ENCODE data around the gene CD80. TPM values are rescaled to one million over a fixed set of nuclear protein-coding genes. Genes with fewer than 3 reads are reported as not detected.
A peak's percentile ranks its signal among the peaks of the same experiment; 100 is the strongest.
"Not testable (repeated sequence)": the region's sequence is repeated elsewhere in the genome, so short reads cannot be mapped to it uniquely, and the experiment has no call there.

Gene CD80
- total and polyA plus RNA-seq, 7 donors, result 0.06 to 0.22 (median 0.07) TPM; not detected in 4

DNA sequence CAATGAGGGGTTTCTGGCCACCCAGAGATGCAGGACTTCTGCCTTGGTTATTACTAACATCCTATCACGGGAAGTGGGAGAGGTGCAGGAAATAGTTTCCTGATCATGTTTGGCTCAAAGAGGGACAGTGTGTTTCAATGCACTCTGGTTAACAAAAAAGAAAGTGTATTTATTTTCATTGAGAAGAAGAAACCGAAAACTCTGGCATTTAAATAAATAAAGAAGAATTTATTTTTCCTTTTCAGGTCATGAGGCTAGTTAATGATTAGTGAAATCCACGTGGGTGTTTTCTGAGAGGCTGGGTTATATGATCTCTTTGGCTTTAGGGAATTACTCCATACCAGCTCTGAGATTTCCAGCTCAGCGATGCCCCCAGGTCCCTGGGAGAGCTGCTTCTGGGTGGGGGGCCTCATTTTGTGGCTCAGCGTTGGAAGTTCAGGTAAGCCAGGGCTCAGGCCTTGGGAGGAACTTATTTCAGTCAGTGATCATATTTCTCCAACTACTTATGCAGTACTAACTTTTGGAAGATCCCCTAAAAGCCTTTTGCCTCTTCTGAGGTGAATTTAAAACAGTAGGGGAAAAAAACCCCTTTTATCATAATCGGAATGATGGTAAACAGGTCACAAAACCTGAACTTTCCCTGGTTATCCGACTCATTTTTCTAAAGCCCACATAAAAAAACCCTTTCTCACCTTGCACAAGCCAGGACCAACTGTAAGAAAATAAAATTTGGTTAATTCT is 38.3 kb upstream of the CD80 start, which contains the start of gene PLA1A:
Gene PLA1A (plus strand): TSS at position 338 of the 741 bp plus-strand sequence. CDS start 29 bp downstream, at position 367.
- WGBS, 3 donors, result 45 to 52% (median 49%) methylated on average over 7 of the region's 7 CpGs
- intact Hi-C loops (cut with DNase I), result loop anchor here (2.0 to 5.0 kb wide), 3 partner anchors 33 to 80 kb away; partner anchors contain the start of gene COX17 (in 1 of the 2)
- H3K27ac ChIP-seq, result peak within 1 kb of the TSS; percentile 92

DNA sequence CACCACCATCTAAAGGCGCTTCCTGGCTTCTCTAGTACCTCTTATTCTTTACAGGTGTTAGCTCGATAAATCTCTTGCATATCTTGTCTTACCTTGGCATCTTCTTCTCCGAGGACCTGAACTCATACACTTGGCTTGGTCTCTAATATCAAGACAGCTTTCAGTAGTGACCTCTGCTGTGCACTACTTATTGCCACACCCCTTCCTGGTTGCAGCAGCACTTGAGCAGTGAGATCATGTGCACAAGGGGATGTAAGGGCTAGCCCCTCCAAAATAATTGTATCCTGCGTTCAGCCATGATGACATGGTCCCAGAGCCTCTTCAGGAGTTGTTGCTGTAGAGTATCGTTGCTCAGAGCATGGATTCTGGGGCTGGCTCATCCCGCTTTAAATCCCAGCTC is 37.0 kb upstream of the CD80 start:
- peak overlapping the region; percentile 92 for H3K27ac ChIP-seq
- no peak for DNase-seq
- TF ChIP-seq, protein P1, sequence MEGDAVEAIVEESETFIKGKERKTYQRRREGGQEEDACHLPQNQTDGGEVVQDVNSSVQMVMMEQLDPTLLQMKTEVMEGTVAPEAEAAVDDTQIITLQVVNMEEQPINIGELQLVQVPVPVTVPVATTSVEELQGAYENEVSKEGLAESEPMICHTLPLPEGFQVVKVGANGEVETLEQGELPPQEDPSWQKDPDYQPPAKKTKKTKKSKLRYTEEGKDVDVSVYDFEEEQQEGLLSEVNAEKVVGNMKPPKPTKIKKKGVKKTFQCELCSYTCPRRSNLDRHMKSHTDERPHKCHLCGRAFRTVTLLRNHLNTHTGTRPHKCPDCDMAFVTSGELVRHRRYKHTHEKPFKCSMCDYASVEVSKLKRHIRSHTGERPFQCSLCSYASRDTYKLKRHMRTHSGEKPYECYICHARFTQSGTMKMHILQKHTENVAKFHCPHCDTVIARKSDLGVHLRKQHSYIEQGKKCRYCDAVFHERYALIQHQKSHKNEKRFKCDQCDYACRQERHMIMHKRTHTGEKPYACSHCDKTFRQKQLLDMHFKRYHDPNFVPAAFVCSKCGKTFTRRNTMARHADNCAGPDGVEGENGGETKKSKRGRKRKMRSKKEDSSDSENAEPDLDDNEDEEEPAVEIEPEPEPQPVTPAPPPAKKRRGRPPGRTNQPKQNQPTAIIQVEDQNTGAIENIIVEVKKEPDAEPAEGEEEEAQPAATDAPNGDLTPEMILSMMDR (IDR thresholded peaks at IDR 0.05), result no peak
- H3K4me3 ChIP-seq, result peak overlapping the region; percentile 61
- peak; percentile 20 to 64 (median 51) for ATAC-seq
- H3K4me1 ChIP-seq, result peaks cover 47% of the 10 kb centered on the region
- no peaks in the 10 kb centered on the region for H3K9me3 ChIP-seq
- H3K36me3 ChIP-seq (ENCODE audit: insufficient read depth in 1 of 2, low read depth in 1 of 2), result no peaks in the 10 kb centered on the region
- intact Hi-C loops (cut with DNase I), result loop anchor here (5.0 kb wide), 2 partner anchors 41 to 81 kb away; partner anchors contain the start of gene COX17 (in 1 of the 2)
- WGBS, 3 donors, result 61 to 75% (median 65%) methylated on average over 6 of the region's 6 CpGs
- no peaks in the 10 kb centered on the region for H3K27me3 ChIP-seq (ENCODE audit: insufficient read depth in 3 of 3, low read length in 2 of 3)

More for the DNA sequence above, 38.3 kb upstream of the CD80 start, which contains the start of gene PLA1A:
- H3K4me1 ChIP-seq, result peaks cover 47% of the 10 kb centered on the region
- ATAC-seq, result no peak
- no peaks in the 10 kb centered on the region for H3K27me3 ChIP-seq (ENCODE audit: insufficient read depth in 3 of 3, low read length in 2 of 3)
- H3K4me3 ChIP-seq, result peak within 1 kb of the TSS; percentile 33
- no peaks in the 10 kb centered on the region for H3K36me3 ChIP-seq (ENCODE audit: insufficient read depth in 1 of 2, low read depth in 1 of 2)
- DNase-seq, result no peak
- no peaks in the 10 kb centered on the region for H3K9me3 ChIP-seq
- TF ChIP-seq, protein P1 (IDR thresholded peaks at IDR 0.05), result no peak

DNA sequence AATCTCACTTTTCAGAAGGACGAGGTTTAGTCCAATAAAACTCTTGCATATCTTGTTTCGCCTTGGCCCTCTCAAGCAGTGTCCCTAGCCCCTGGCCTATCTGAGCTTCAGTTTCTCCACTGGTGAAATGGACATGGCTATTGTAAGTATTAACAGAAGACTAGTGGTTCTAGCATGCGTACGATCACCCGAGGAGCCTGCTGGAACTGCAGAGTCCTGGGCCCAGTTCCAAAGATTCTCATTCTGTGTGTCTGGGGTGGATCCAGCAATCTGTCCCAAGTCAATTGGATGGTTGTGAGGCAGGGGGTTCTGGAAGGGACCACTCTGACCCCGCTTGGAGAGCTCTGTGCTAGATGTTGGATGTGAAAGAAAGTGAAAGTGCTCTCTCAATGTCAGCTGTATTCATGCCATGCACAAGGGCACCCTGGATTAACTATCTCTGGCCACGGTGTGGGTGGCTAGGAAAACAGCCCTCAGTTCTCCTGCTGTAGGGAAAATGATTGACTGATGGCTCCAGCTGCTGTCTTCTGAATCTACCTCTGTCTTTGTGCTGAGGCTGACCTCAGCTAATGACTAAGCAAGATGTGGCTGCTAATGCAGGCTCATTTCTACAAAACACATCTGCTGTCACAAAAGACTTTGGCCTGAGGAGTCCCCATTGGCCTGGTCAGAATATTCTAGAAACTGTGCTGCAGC is 36.4 kb upstream of the CD80 start:
- ATAC-seq (peak; percentile 88 to 94 (median 92)), DNase-seq (peak in 1 of 2 donors; percentile 60)
- Histone ChIP-seq H3K27ac (peak overlapping the region; percentile 92), H3K9me3 (no peaks in the 10 kb centered on the region), H3K36me3 (ENCODE audit: insufficient read depth in 1 of 2, low read depth in 1 of 2) (no peaks in the 10 kb centered on the region), H3K4me1 (peaks cover 43% of the 10 kb centered on the region), H3K27me3 (ENCODE audit: insufficient read depth in 3 of 3, low read length in 2 of 3) (no peaks in the 10 kb centered on the region), H3K4me3 (peak overlapping the region; percentile 61)
- intact Hi-C loops (cut with DNase I), result loop anchor here (5.0 kb wide), 2 partner anchors 42 to 82 kb away; partner anchors contain the start of gene COX17 (in 1 of the 2)
- WGBS, 3 donors, result 24 to 36% (median 25%) methylated on average over 7 of the region's 7 CpGs
- TF ChIP-seq, protein P1 (IDR thresholded peaks at IDR 0.05), result no peak

DNA sequence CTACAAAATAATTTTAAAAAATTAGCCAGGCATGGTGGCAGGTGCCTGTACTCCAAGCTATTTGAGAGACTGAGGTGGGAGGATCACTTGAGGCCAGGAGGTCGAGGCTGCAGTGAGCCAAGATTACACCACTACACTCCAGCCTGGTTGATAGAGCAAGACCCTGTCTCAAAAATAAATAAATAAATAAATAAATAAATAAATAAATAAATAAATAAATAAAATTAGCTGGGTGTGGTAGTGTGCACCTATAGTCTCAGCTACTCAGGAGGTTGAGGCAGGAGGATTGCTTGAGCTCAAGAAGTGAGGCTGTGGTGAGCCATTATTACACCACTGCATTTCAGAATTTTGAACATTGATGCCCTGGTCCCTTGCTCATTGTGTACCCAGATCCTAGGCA is 35.5 kb upstream of the CD80 start:
- not testable (repeated sequence) for H3K9me3 ChIP-seq; DNase-seq; H3K27me3 ChIP-seq (ENCODE audit: insufficient read depth in 3 of 3, low read length in 2 of 3); ATAC-seq; H3K36me3 ChIP-seq (ENCODE audit: insufficient read depth in 1 of 2, low read depth in 1 of 2)
- H3K4me3 ChIP-seq, result peak overlapping the region; percentile 61
- 96 to 100% (median 98%) methylated on average over 1 of the region's 1 CpG for WGBS, 3 donors
- H3K27ac ChIP-seq, result peak overlapping the region; percentile 92
- peaks cover 42% of the 10 kb centered on the region for H3K4me1 ChIP-seq
- intact Hi-C loops (cut with DNase I), result loop anchor here (5.0 kb wide), 2 partner anchors 42 to 82 kb away; partner anchors contain the start of gene COX17 (in 1 of the 2)

DNA sequence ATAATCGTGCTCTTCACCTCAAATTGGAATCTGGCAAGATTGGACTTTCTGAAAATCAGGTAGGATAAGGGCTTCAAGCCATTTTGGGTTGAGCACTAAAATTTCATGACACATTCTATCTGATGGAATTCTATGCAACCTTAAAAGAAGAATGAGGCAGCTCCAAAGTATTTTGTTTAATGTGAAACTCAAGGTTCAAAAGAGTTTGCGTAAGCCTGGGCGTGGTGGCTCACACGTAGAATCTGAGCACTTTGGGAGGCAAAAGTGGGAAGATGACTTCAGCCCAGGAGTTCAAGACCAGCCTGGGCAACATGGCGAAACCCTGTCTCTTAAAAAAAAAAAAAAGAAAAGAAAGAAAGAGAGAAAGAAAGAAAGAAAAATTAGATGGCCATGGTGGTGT is 34.7 kb upstream of the CD80 start:
- H3K36me3 ChIP-seq (ENCODE audit: insufficient read depth in 1 of 2, low read depth in 1 of 2), result peaks cover 0 to 11% of the 10 kb centered on the region in 2 donors
- DNase-seq, result no peak
- no peak for ATAC-seq
- H3K27me3 ChIP-seq (ENCODE audit: insufficient read depth in 3 of 3, low read length in 2 of 3), result no peaks in the 10 kb centered on the region
- no peak overlapping the region for H3K27ac ChIP-seq
- peaks cover 40% of the 10 kb centered on the region for H3K4me1 ChIP-seq
- no peak overlapping the region for H3K4me3 ChIP-seq
- TF ChIP-seq, protein P1 (IDR thresholded peaks at IDR 0.05), result no peak
- no peaks in the 10 kb centered on the region for H3K9me3 ChIP-seq
- 88 to 93% (median 90%) methylated on average over 5 of the region's 5 CpGs for WGBS, 3 donors
- intact Hi-C loops (cut with DNase I), result no loop called here
